IMR-90 (cell line): ENCODE measurements around the gene MAPK8IP1. TPM values are rescaled to one million over a fixed set of nuclear protein-coding genes. Genes with fewer than 3 reads are reported as not detected.

Source experiments
- ATAC-seq: fragments of 200-7000 bp; cut with Tn5 transposase; 2 replicates; pipeline ENCODE4 v1.9.1; 2020; ENCODE audit warnings: low read depth, mild to moderate bottlenecking, moderate library complexity
- BruUV-seq: library from RNA; stranded (reverse); fragments of 400-500 nt; replicated peaks from 2 replicates; lab custom pipeline; 2021; lab: Mats Ljungman, UMichigan
- CTCF ChIA-PET: fragments of 300-600 bp; formaldehyde crosslinking; extraction: SDS; loops from one replicate; lab custom pipeline; 2021; ENCODE audit warnings: antibody characterized with exemption; lab: Yijun Ruan, JAX
- POLR2A ChIA-PET: fragments of 300-600 bp; sonication (Branson Sonifier 250); formaldehyde crosslinking; loops from one replicate; lab custom pipeline; 2022; ENCODE audit warnings: antibody characterized with exemption; ENCODE audit not compliant: unreplicated experiment; lab: Charles Lee
- DNase-seq: peaks from one replicate; pipeline ENCODE4 v3.0.0; 2013
- H2AFZ ChIP-seq: replicated peaks from 2 replicates; pipeline ENCODE3; 2013; ENCODE audit warnings: low read length, mild to moderate bottlenecking; ENCODE audit not compliant: poor library complexity
- H2AK5ac ChIP-seq: 2 replicates; pipeline ENCODE4 v1.6.1; 2013; ENCODE audit warnings: low read depth, low read length, inconsistent platforms
- H2AK9ac ChIP-seq: replicated peaks from 2 replicates; pipeline ENCODE3; 2013; ENCODE audit warnings: mild to moderate bottlenecking, low read depth, low read length, moderate library complexity; ENCODE audit not compliant: poor library complexity
- H2BK120ac ChIP-seq: 2 replicates; pipeline ENCODE4 v1.6.1; 2013; ENCODE audit warnings: low read depth, low read length, inconsistent platforms
- H2BK15ac ChIP-seq: 3 replicates; pipeline ENCODE4 v1.6.1; 2013; ENCODE audit warnings: low read depth, low read length, inconsistent platforms
- H2BK20ac ChIP-seq: 2 replicates; pipeline ENCODE4 v1.6.1; 2013; ENCODE audit warnings: low read depth, mild to moderate bottlenecking, inconsistent platforms, low read length, moderate library complexity
- H2BK5ac ChIP-seq: 2 replicates; pipeline ENCODE4 v1.6.1; 2013; ENCODE audit warnings: mild to moderate bottlenecking, low read depth, low read length, inconsistent platforms; ENCODE audit not compliant: poor library complexity, severe bottlenecking
- H3K14ac ChIP-seq: replicated peaks from 2 replicates; pipeline ENCODE4 v1.6.1; 2013; ENCODE audit warnings: low read depth, low read length, inconsistent platforms
- H3K18ac ChIP-seq: 2 replicates; pipeline ENCODE4 v1.6.1; 2013; ENCODE audit warnings: low read depth, low read length, control low read depth
- H3K23ac ChIP-seq: 2 replicates; pipeline ENCODE4 v1.6.1; 2013; ENCODE audit warnings: low read depth, low read length, inconsistent platforms
- H3K27ac ChIP-seq: 2 replicates; pipeline ENCODE4 v1.5.1; 2013; ENCODE audit warnings: mild to moderate bottlenecking, control low read depth, low read length; ENCODE audit not compliant: insufficient read depth
- H3K27me3 ChIP-seq: 2 replicates; pipeline ENCODE4 v1.6.1; 2013; ENCODE audit warnings: low read length; ENCODE audit not compliant: control insufficient read depth, insufficient read depth
- H3K36me3 ChIP-seq: 2 replicates; pipeline ENCODE4 v1.6.1; 2013; ENCODE audit warnings: low read length, mixed read lengths; ENCODE audit not compliant: control insufficient read depth, insufficient read depth
- H3K4ac ChIP-seq: 2 replicates; pipeline ENCODE4 v1.6.1; 2013; ENCODE audit warnings: low read depth, low read length, inconsistent platforms
- H3K4me1 ChIP-seq: 2 replicates; pipeline ENCODE4 v1.6.1; 2013; ENCODE audit warnings: low read length, mixed read lengths; ENCODE audit not compliant: control insufficient read depth, insufficient read depth
- H3K4me2 ChIP-seq: 2 replicates; pipeline ENCODE4 v1.6.1; 2013; ENCODE audit warnings: low read depth, mild to moderate bottlenecking, control low read depth, low read length, moderate library complexity
- H3K4me3 ChIP-seq: 2 replicates; pipeline ENCODE4 v1.5.1; 2013; ENCODE audit warnings: low read depth, mild to moderate bottlenecking, control low read depth, low read length, moderate library complexity; ENCODE audit not compliant: insufficient read depth
- H3K56ac ChIP-seq: 2 replicates; pipeline ENCODE4 v1.6.1; 2013; ENCODE audit warnings: low read length, inconsistent platforms; ENCODE audit not compliant: insufficient read depth; ENCODE audit errors: extremely low read depth
- H3K79me1 ChIP-seq, 2 experiments: 2 replicates each; pipeline ENCODE4 v1.6.1; 2013; ENCODE audit warnings: low read length in 2 of 2, inconsistent platforms in 1 of 2, low read depth in 1 of 2
- H3K9ac ChIP-seq: 2 replicates; pipeline ENCODE4 v1.6.1; 2013; ENCODE audit warnings: low read depth, low read length, control low read depth
- H3K9me1 ChIP-seq: 2 replicates; pipeline ENCODE4 v1.6.1; 2013; ENCODE audit warnings: low read length, inconsistent platforms; ENCODE audit not compliant: insufficient read depth
- H3K9me3 ChIP-seq: 2 replicates; pipeline ENCODE4 v1.6.1; 2013; ENCODE audit warnings: low read length; ENCODE audit not compliant: control insufficient read depth, insufficient read depth
- H4K20me1 ChIP-seq: 2 replicates; pipeline ENCODE4 v1.6.1; 2013; ENCODE audit warnings: low read length, inconsistent platforms; ENCODE audit not compliant: insufficient read depth
- H4K5ac ChIP-seq: 2 replicates; pipeline ENCODE4 v1.6.1; 2013; ENCODE audit warnings: mild to moderate bottlenecking, low read depth, low read length, control low read depth
- H4K8ac ChIP-seq, 2 experiments: 2 replicates each; pipeline ENCODE4 v1.6.1; 2013; ENCODE audit warnings: low read depth in 2 of 2, low read length in 2 of 2, control low read depth in 1 of 2, inconsistent platforms in 1 of 2
- H4K91ac ChIP-seq: 2 replicates; pipeline ENCODE4 v1.6.1; 2013; ENCODE audit warnings: low read depth, low read length, inconsistent platforms; ENCODE audit not compliant: insufficient read depth
- BHLHE40 ChIP-seq: fragments of 150-350 bp; IDR thresholded peaks from 2 replicates; pipeline ENCODE4 v1.6.1; 2016; ENCODE audit warnings: mild to moderate bottlenecking, low read depth, low read length
- CEBPB ChIP-seq: IDR thresholded peaks from 2 replicates; pipeline ENCODE4 v1.6.1; 2012; ENCODE audit warnings: low read depth, low read length, improper control_type of control experiment
- CHD1 ChIP-seq: IDR thresholded peaks from 2 replicates; pipeline ENCODE4 v1.6.1; 2012; ENCODE audit warnings: low read depth, low read length, improper control_type of control experiment
- CTCF ChIP-seq: conservative IDR thresholded peaks from 2 replicates; pipeline ENCODE4 v1.5.1; 2012; ENCODE audit warnings: mild to moderate bottlenecking, low read depth, low read length, improper control_type of control experiment
- ELK1 ChIP-seq: fragments of 150-350 bp; IDR thresholded peaks from 2 replicates; pipeline ENCODE4 v1.6.1; 2016; ENCODE audit warnings: low read depth, mild to moderate bottlenecking, low read length, moderate library complexity, borderline replicate concordance
- FOS ChIP-seq: fragments of 150-350 bp; IDR thresholded peaks from 2 replicates; pipeline ENCODE4 v1.6.1; 2016; ENCODE audit warnings: low read depth, low read length
- MAFK ChIP-seq: IDR thresholded peaks from 2 replicates; pipeline ENCODE4 v1.6.1; 2012; ENCODE audit warnings: low read depth, low read length, improper control_type of control experiment
- MAZ ChIP-seq: IDR thresholded peaks from 2 replicates; pipeline ENCODE4 v1.6.1; 2012; ENCODE audit warnings: low read depth, mild to moderate bottlenecking, low read length, improper control_type of control experiment, moderate library complexity, borderline replicate concordance
- MXI1 ChIP-seq: IDR thresholded peaks from 2 replicates; pipeline ENCODE4 v1.6.1; 2012; ENCODE audit warnings: low read depth, mild to moderate bottlenecking, low read length, moderate library complexity, borderline replicate concordance
- RAD21 ChIP-seq: IDR thresholded peaks from 2 replicates; pipeline ENCODE4 v1.6.1; 2012; ENCODE audit warnings: low read length, improper control_type of control experiment
- RCOR1 ChIP-seq: IDR thresholded peaks from 2 replicates; pipeline ENCODE4 v1.6.1; 2012; ENCODE audit warnings: mild to moderate bottlenecking, low read length, improper control_type of control experiment; ENCODE audit not compliant: insufficient replicate concordance
- RFX5 ChIP-seq: IDR thresholded peaks from 2 replicates; pipeline ENCODE4 v1.8.0; 2012; ENCODE audit warnings: low read depth, mild to moderate bottlenecking, low read length, moderate library complexity
- SMC3 ChIP-seq: fragments of 150-350 bp; IDR thresholded peaks from 2 replicates; pipeline ENCODE4 v1.6.1; 2016; ENCODE audit warnings: low read depth, mild to moderate bottlenecking, antibody characterized with exemption, low read length, moderate library complexity
- USF2 ChIP-seq: fragments of 150-350 bp; IDR thresholded peaks from 2 replicates; pipeline ENCODE4 v1.6.1; 2017; ENCODE audit warnings: mild to moderate bottlenecking, antibody characterized with exemption, low read length, low read depth
- WGBS, 2 experiments: methylation state at CpG; one replicate each; pipeline versions ENCODE4 v1.1.5 to v1.1.7; 2013; ENCODE audit warnings: missing lambda C conversion rate in 2 of 2; ENCODE audit not compliant: insufficient read length in 1 of 2; ENCODE audit errors: extremely low coverage in 2 of 2; 5-methylcytosine and 5-hydroxymethylcytosine counted together
- dilution Hi-C: fragments of 300-500 bp; cut with HindIII; formaldehyde crosslinking; loops from one replicate; pipeline ENCODE4 v1.14.3; 2018; ENCODE audit warnings: low sequenced_read_pairs; ENCODE audit not compliant: unreplicated experiment
- in situ Hi-C: fragments of 300-500 bp; cut with MboI; formaldehyde crosslinking; loops from 3 replicates; pipeline ENCODE4 v1.14.3; 2019; ENCODE audit warnings: low sequenced_read_pairs, inconsistent platforms, mixed read lengths
- intact Hi-C: fragments of 100-400 bp; cut with micrococcal nuclease; formaldehyde crosslinking; loops from 2 replicates; pipeline ENCODE4 v1.10.0; 2022
- polyA plus RNA-seq, 3 experiments: library from polyadenylated mRNA; depleted of rRNA; stranded (reverse); fragments of >200 nt; gene quantifications; 2 replicates each; pipeline ENCODE4 v1.2.3, GENCODE V29; 2012; ENCODE audit warnings: low replicate concordance in 1 of 3
- total RNA-seq: library from RNA; depleted of rRNA; stranded (reverse); fragments of >200 nt; gene quantifications from 2 replicates; pipeline ENCODE4 v1.2.3, GENCODE V29; 2012

The MAPK8IP1 gene
- total and polyA plus RNA-seq, 2 of the 4 experiments (the other 2 are of a cell fraction), result 6.5 to 9.6 TPM

- H3K9me1 ChIP-seq, result 0 out of 2 replicates have a peak, but pooled peaks cover 8% of the 10 kb centered on the region
- no peak overlapping the region for H3K14ac ChIP-seq
- no peak overlapping the region for H3K9ac ChIP-seq
- in situ Hi-C loops, result no loop called here
- no peaks in the 10 kb centered on the region for H3K9me3 ChIP-seq
- no peak overlapping the region for H2BK20ac ChIP-seq
- H4K8ac ChIP-seq, result no peak overlapping the region
- dilution Hi-C loops, result no loop called here
- H3K56ac ChIP-seq, result no peak overlapping the region
- no peak overlapping the region for H3K4me2 ChIP-seq
- ChIA-PET CTCF (no interaction called here), POLR2A (no interaction called here)
- intact Hi-C loops, result no loop called here
- BruUV-seq, result no TSS peak
- no peak overlapping the region for H3K18ac ChIP-seq
- no peak overlapping the region for H3K4me3 ChIP-seq
- no peak overlapping the region for H2BK120ac ChIP-seq
- H3K27me3 ChIP-seq, result peaks cover 38% of the 10 kb centered on the region
- 60% methylated on average over 2 of the region's 6 CpGs; no CpG with 5 or more reads in 1 of the 2 experiments for WGBS, 2 experiments
- H4K91ac ChIP-seq, result no peak overlapping the region
- H3K4me1 ChIP-seq, result no peaks in the 10 kb centered on the region
- no peak overlapping the region for H3K23ac ChIP-seq
- no peak overlapping the region for H3K27ac ChIP-seq
- no peak overlapping the region for H2BK15ac ChIP-seq
- H3K79me1 ChIP-seq, result peaks cover 14 to 17% of the 10 kb centered on the region in 2 experiments
- H2AFZ ChIP-seq, result no peak overlapping the region
- no peak overlapping the region for H2AK5ac ChIP-seq
- H3K36me3 ChIP-seq, result peaks cover 5% of the 10 kb centered on the region
- no peak overlapping the region for H3K4ac ChIP-seq
- H4K20me1 ChIP-seq, result peaks cover 3% of the 10 kb centered on the region
- no peak overlapping the region for H2AK9ac ChIP-seq
- ATAC-seq (no peak), DNase-seq (no peak)
- no peak overlapping the region for H4K5ac ChIP-seq
- no peak overlapping the region for H2BK5ac ChIP-seq
- TF ChIP-seq RCOR1, result no peak
- TF ChIP-seq USF2, result no peak
- TF ChIP-seq CHD1, result no peak
- no peak for TF ChIP-seq CTCF
- no peak for TF ChIP-seq SMC3
- no peak for TF ChIP-seq ELK1
- TF ChIP-seq MAFK, result no peak
- no peak for TF ChIP-seq BHLHE40
- TF ChIP-seq MXI1, result no peak
- no peak for TF ChIP-seq RFX5
- TF ChIP-seq CEBPB, result no peak
- no peak for TF ChIP-seq MAZ
- TF ChIP-seq RAD21, result no peak
- TF ChIP-seq FOS, result no peak
Measured at GRCh38 chr11:45920531-45921477, 35.4 kb downstream of the MAPK8IP1 start.
